ENCODE data around the gene RIPOR2.

The RIPOR2 gene

GRCh38 chr6:24833711-24834386 lies 101.9 kb downstream of the RIPOR2 start:
- H3K36me3 Mint-ChIP-seq (ENCODE audit: low read depth): no peaks in the 10 kb centered on the region
- peaks cover 7% of the 10 kb centered on the region for H3K9me3 Mint-ChIP-seq
- TF ChIP-seq CTCF (IDR thresholded peaks at IDR 0.05): no peak
- peaks cover 22% of the 10 kb centered on the region for H3K4me1 Mint-ChIP-seq
- no peak for DNase-seq
- no peak overlapping the region for H3K4me3 Mint-ChIP-seq
- H3K27ac Mint-ChIP-seq: no peak overlapping the region
- peaks cover 6% of the 10 kb centered on the region for H3K27me3 Mint-ChIP-seq (ENCODE audit: low read depth, poor library complexity)

- TF ChIP-seq CTCF (IDR thresholded peaks at IDR 0.05): no peak
- no peak for DNase-seq
These were observed 103.0 kb downstream of the RIPOR2 start for GRCh38 chr6:24832794-24833193.

GRCh38 chr6:24831771-24832716 lies 103.7 kb downstream of the RIPOR2 start:
- peak overlapping the region; percentile 78 for H3K27ac Mint-ChIP-seq
- H3K27me3 Mint-ChIP-seq (ENCODE audit: low read depth, poor library complexity): peaks cover 6% of the 10 kb centered on the region
- no peak overlapping the region for H3K4me3 Mint-ChIP-seq
- H3K4me1 Mint-ChIP-seq: peaks cover 22% of the 10 kb centered on the region
- no peaks in the 10 kb centered on the region for H3K36me3 Mint-ChIP-seq (ENCODE audit: low read depth)
- peaks cover 7% of the 10 kb centered on the region for H3K9me3 Mint-ChIP-seq
- DNase-seq: no peak
- TF ChIP-seq CTCF (IDR thresholded peaks at IDR 0.05): no peak

More at GRCh38 chr6:24832794-24833193, 103.0 kb downstream of the RIPOR2 start:
- Mint-ChIP-seq H3K27ac (peak overlapping the region; percentile 3), H3K4me1 (peaks cover 22% of the 10 kb centered on the region), H3K27me3 (ENCODE audit: low read depth, poor library complexity) (peaks cover 6% of the 10 kb centered on the region), H3K4me3 (no peak overlapping the region), H3K9me3 (peaks cover 7% of the 10 kb centered on the region), H3K36me3 (ENCODE audit: low read depth) (no peaks in the 10 kb centered on the region)

- Mint-ChIP-seq H3K9me3 (peaks cover 7% of the 10 kb centered on the region), H3K27me3 (ENCODE audit: low read depth, poor library complexity) (peaks cover 6% of the 10 kb centered on the region), H3K4me3 (no peak overlapping the region), H3K27ac (no peak overlapping the region), H3K4me1 (peaks cover 24% of the 10 kb centered on the region), H3K36me3 (ENCODE audit: low read depth) (no peaks in the 10 kb centered on the region)
- no peak for TF ChIP-seq CTCF (IDR thresholded peaks at IDR 0.05)
- DNase-seq: no peak
These were observed 106.1 kb downstream of the RIPOR2 start for GRCh38 chr6:24829657-24830056.

GRCh38 chr6:24827970-24828369 lies 107.8 kb downstream of the RIPOR2 start:
- TF ChIP-seq CTCF (IDR thresholded peaks at IDR 0.05): no peak
- Mint-ChIP-seq H3K36me3 (ENCODE audit: low read depth) (no peaks in the 10 kb centered on the region), H3K4me3 (no peak overlapping the region), H3K4me1 (peaks cover 31% of the 10 kb centered on the region), H3K9me3 (no peaks in the 10 kb centered on the region), H3K27ac (no peak overlapping the region), H3K27me3 (ENCODE audit: low read depth, poor library complexity) (peaks cover 3% of the 10 kb centered on the region)
- no peak for DNase-seq

Measured in nephron progenitor cell (in vitro differentiated cells).